AG10803 (cell line): ENCODE results near the gene SORT1.

Experiments
- DNase-seq: peaks from one replicate; pipeline ENCODE4 v3.0.0; 2010; ENCODE audit warnings: low read depth
- H3K4me3 ChIP-seq: 2 replicates; pipeline ENCODE4 v1.5.1; 2011; ENCODE audit warnings: mild to moderate bottlenecking, low read length, control low read depth
- CTCF ChIP-seq: conservative IDR thresholded peaks from 2 replicates; pipeline ENCODE4 v1.5.1; 2011; ENCODE audit warnings: mild to moderate bottlenecking, low read length, control low read depth, inconsistent platforms

SORT1 gene

DNA sequence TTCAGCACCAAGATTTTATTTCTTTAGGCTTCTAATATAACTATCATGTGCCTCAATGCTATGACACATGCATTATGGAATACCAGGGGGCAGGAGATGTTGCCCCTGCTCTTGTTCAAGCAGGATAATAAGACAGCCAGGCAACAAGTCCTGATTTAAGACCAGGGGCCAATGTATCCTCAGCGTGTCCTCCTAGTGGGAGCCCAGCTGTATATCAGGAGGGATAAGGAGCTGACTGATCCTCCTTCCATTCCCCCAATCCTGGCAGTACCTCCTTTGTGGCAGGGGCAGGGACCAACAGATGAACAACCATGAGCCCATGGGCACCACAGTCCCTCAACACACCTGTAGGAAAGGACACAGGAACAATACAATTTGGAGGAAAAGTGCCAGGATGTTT, 29.3 kb downstream of the SORT1 start:
- H3K4me3 ChIP-seq: no peak overlapping the region
- no peak for DNase-seq
- TF ChIP-seq CTCF: no peak

GRCh38 chr1:109367626-109368025, 30.1 kb downstream of the SORT1 start:
- DNase-seq: no peak
- no peak overlapping the region for H3K4me3 ChIP-seq
- no peak for TF ChIP-seq CTCF

DNA sequence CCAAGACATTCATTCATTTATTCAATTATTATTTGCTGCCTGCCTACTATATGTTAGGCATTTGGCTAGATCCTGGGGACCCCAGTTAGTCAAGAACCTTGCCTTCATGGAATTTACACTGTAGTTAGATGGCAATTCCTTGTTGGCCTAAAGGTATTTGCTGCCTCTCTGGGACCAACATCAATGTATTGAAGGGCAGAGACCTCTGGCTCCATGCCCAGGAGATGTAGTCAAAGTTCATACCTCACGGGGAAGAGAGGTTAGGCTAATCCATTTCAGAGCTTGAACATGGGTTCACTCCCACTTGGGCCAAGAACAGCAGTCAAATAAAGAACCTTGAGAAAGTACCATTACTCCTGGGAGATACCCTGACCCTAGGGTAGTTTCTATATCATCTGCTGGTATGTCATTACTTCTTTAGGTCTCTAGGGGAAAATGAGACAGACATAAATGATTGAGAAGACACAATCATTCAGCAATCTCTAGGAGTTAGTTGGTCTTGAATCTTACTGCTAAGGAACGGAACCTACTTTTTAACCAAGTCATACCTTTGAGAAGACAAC, 32.0 kb downstream of the SORT1 start:
- H3K4me3 ChIP-seq: no peak overlapping the region
- no peak for DNase-seq
- no peak for TF ChIP-seq CTCF

- no peak overlapping the region for H3K4me3 ChIP-seq
- TF ChIP-seq CTCF: no peak
- peak; percentile 47 for DNase-seq
These were observed 36.1 kb downstream of the SORT1 start for GRCh38 chr1:109361649-109362048.

DNA sequence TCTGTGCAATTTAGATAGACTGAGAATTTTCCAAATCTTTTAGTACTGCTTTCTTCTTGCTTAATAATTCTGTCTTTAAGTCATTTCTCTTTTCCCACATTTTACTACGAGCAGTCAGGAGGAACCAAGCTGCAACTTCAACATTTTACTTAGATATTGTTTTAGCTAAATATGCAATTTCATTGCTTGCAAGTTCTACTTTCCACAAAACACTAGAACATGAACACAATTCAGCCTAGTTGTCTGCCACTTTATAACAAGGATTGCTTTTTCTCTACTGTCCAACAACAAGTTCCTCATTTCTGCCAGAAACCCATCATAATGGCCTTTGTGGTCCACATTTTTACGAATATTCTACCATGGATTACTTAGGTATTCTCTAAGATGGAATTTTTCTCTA, 36.6 kb downstream of the SORT1 start:
- no peak overlapping the region for H3K4me3 ChIP-seq
- TF ChIP-seq CTCF: no peak
- no peak for DNase-seq

DNA sequence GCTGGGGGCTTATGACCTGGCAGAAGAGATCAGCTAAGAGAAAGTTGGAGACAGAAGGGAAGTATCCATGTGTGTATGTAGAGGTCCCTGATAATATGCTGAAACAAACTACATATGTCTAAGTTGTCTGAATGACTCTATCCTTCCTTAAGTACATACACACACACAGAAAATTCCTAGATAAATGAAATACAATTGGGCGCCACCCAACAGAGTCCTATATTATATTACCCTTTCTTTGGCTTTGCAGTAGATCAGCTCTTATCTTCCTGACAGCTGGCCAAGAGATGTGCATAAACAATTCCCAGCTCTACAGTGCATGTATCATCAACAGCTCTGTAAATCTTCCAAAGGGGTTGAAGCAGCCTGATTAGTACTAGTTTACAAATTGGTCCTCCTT, 40.1 kb downstream of the SORT1 start:
- H3K4me3 ChIP-seq: no peak overlapping the region
- TF ChIP-seq CTCF: no peak

DNA sequence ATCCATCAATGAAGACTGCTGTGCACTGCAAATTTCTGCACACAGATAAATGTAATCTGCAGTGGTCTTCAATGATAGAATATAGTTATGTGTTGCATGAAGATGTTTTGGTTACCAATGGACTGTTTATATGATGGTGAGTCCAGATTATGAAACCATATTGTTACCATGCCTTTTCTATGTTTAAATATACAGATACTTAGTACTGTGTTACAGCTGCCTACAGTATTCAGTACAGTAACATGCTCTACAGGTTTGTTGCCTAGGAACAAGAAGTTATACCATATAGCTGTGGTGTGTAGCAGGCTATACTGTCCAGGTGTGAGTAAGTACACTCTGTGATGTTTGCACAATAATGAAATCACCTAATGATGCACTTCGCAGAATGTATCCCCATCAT, 40.8 kb downstream of the SORT1 start:
- H3K4me3 ChIP-seq: no peak overlapping the region
- no peak for TF ChIP-seq CTCF
- DNase-seq: no peak

More for the DNA sequence above, 40.1 kb downstream of the SORT1 start:
- no peak for DNase-seq
